Activated CD4-positive, alpha-beta memory T cell treated with anti-CD3 and anti-CD28 coated beads, Interleukin-2, amount 10 ng/mL, durations not matched to agents 7 days and 5 days (primary cell): ENCODE results near the gene PRAC2. TPM values are rescaled to one million over a fixed set of nuclear protein-coding genes. Genes with fewer than 3 reads are reported as not detected.

ENCODE experiments used
- total RNA-seq, 2 experiments: library from RNA; stranded (reverse); gene quantifications; one replicate each; pipeline ENCODE4 v1.2.3, GENCODE V29; 2021

The PRAC2 gene
- total RNA-seq, 2 experiments from 2014 or later, result not detected

Other genes with a start within 250 kb of the PRAC2 start
- gene HOXB1, start 192.2 kb upstream of the PRAC2 start, total RNA-seq, result not detected
- gene HOXB2, start 178.1 kb upstream of the PRAC2 start, total RNA-seq, result 10 to 100 TPM; 20.3 to 20.9 TPM
- 1 to 10 TPM; 6.2 to 7.0 TPM for gene HOXB4, start 144.8 kb upstream of the PRAC2 start, total RNA-seq
- gene HOXB3, start 132.9 kb upstream of the PRAC2 start, total RNA-seq, result 10 to 100 TPM; 10.8 to 12.1 TPM
- under 1 TPM in 1 of 2 experiments, not detected in 1; 0.20 TPM for gene HOXB5, start 129.4 kb upstream of the PRAC2 start, total RNA-seq
- gene HOXB6, start 118.2 kb upstream of the PRAC2 start, total RNA-seq, result under 1 TPM; 0.60 to 0.68 TPM
- gene HOXB7, start 112.2 kb upstream of the PRAC2 start, total RNA-seq, result 1 to 10 TPM; 1.6 to 1.7 TPM
- not detected for gene HOXB8, start 107.9 kb upstream of the PRAC2 start, total RNA-seq
- gene HOXB9, start 96.8 kb upstream of the PRAC2 start, total RNA-seq, result 1 to 10 TPM in 1 of 2 experiments, under 1 TPM in 1; 0.88 to 1.4 TPM
- not detected for gene PRAC1, start 667 bp upstream of the PRAC2 start, total RNA-seq
- gene HOXB13, start 5.6 kb downstream of the PRAC2 start, total RNA-seq, result not detected
- not detected for gene TTLL6, start 94.0 kb downstream of the PRAC2 start, total RNA-seq
- gene CALCOCO2, start 107.8 kb downstream of the PRAC2 start, total RNA-seq, result 100 to 1,000 TPM; 162 to 176 TPM
- gene ATP5MC1, start 169.6 kb downstream of the PRAC2 start, total RNA-seq, result 10 to 100 TPM; 55.6 to 61.2 TPM
- 10 to 100 TPM; 83.3 to 85.1 TPM for gene UBE2Z, start 185.2 kb downstream of the PRAC2 start, total RNA-seq
- 10 to 100 TPM; 94.9 to 97.9 TPM for gene SNF8, start 221.7 kb downstream of the PRAC2 start, total RNA-seq
- gene GIP, start 245.4 kb downstream of the PRAC2 start, total RNA-seq, result not detected